CD4-positive, alpha-beta T cell treated with Interleukin-1 beta for 1 hour (primary cell): ENCODE results near the gene OGN.
"Not testable (repeated sequence)": the region's sequence is repeated elsewhere in the genome, so short reads cannot be mapped to it uniquely, and the experiment has no call there.

Experiments used
- DNase-seq, 2 donors: peaks; one replicate each; pipeline ENCODE4 v3.0.0-alpha.2; 2020 to 2022

OGN gene, protein sequence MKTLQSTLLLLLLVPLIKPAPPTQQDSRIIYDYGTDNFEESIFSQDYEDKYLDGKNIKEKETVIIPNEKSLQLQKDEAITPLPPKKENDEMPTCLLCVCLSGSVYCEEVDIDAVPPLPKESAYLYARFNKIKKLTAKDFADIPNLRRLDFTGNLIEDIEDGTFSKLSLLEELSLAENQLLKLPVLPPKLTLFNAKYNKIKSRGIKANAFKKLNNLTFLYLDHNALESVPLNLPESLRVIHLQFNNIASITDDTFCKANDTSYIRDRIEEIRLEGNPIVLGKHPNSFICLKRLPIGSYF

DNA sequence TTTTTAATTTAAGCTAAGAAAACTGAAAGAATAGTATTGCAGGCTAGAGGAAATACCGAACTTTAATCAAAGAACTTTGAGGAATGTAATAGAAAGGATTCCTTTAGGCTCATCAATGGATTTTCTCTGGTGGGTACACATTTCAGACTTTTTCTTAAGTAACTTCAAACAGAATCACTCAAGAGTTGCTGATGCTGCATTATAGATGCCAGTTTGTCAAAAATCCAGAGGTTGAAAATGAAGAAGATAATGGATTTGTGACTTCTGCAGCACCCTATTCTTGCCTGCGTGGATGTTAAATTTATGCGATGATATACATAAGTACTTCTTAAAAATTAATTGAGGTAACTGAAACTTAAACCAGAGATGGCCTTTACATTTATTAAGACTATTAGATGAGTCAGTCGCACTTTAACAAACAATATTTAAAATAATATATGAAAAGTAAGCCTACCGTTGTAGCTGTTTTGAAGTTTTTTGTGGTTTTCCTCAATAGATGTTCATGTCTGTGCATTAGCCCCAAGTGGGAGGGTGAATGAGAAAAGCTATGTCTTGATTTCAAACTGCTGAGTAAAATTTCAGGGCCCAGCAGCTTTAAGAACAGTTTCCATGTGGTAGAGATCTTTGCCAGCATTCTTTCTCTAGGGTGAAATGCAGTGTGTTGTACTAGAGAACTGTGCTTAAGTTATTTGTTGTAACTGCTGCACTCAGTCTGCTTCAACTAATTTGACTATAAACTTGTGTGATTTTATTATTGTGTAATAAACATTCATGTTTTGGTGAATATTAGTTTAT lies at the start of gene OGN:
Gene OGN, minus strand, starts transcription at position 537 of the 795 bp plus-strand sequence. CDS start 1,171 bp downstream, outside the sequence.
- DNase-seq, result no peak

DNA sequence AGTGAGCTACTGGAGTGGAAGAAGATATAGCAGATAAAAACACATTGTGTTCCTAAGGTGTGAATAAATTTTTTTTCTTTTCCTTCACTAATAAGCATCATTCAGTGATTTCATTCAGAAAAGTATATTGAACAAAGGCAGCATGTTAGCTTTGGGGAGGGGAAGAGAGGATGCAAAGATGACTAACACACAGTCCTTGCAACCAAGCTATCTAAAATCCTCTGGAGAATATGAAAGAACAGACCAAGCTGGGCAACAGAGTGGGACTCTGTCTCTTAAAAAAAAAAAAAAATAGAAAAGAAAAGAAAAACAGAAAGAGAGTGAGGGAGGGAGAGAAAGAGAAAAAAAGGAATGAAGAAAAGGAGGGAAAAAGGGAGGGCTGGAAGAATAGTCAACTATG lies 42.2 kb upstream of the OGN start:
- DNase-seq, result no peak

DNA sequence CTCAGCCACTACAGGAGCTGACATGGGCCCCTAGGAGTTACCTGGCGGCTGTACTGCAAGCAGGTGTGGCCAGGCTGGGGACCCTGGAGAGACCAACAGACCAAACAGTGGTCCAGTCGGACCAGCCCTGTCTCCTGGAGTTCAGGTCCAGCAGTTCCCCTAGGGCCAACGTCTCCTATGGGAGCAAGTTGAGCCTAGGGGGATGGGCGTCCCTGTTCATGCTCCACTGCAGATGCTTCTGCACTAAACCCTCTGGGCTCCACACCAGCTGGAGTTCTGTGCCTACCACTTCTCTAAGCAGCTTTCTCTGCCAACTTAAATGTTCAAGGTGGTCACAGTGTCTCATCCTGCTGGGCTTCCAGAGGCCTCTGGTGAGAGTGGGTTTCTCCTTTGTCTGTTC lies 40.5 kb upstream of the OGN start:
- DNase-seq, result no peak

DNA sequence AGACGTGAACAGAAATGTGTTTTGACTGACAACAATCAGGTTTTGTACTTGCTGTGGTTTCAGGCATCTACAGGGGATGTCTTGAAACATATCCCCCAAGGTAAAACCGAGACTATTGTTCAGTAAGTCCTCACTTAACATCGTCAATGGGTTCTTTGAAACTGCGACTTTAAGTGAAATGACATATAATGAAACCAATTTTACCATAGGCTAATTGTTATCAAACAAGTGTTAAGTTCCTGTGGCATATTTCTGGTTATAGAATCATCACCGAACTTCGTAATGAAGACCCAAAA lies 36.3 kb upstream of the OGN start:
- DNase-seq, result peak in 1 of 2 donors; percentile 26

DNA sequence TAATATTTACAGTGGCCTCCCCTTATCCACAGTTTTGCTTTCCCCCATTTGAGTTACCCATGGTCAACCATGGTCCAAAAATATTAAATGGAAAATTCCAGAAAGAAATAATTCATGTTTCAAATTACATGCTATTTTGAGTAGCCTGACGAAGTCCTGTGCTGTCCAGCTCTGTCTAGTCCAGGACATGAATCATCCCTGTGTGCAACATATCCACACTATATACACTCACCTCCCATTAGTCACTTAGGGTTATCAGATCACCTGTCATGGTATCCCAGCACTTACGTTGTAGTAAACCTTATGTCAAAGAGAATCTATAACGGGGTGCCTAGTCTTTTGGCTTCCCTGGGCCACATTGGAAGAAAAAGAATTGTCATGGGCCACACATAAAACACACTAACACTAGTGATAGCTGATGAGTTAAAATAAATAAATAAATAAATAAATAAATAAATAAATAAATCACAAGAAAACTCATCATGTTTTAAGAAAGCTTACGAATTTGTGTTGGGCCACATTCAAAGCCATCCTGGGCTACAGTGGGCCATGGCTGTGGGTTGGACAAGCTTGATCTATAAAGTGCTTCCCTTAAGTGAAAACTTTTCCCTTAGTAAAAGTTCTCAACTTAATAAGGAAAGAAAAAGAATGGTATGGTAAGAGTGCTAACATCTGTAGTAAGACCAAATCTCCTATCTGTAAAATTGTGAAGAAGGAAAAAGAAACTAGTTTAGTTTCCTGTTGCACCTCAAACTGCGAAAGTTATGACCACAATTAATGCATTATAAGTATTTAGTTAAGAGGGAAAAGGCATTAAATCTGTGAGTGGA lies 35.8 kb upstream of the OGN start:
- DNase-seq, result no peak

DNA sequence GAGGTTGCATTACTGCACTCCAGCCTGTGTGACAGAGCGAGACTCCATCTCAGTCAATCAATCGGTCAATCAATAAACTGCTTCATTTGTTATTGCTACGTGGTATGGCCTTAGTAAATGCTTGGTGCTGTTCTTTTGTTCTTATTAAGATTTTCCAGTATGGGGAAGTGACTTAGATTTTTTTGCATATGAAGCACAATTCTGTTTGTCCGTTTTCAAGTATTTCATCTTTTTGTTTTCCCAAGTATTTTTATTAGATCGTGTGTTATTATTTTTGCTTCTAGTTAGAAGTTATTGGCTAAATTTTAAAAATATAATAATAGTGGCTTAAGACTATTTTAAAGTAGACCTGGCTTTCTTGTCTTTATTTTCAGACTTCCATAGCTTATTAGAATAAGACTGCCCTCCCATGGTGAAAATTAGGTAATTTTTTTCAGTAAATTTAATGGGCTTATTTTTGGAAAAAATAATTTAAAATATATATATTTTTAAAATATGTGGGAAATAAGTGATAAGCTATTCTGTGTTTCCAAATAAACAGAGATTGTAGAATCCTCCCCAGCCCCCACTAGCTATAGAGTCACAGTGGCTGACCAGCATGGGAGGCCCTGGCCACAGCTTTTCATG lies 34.6 kb upstream of the OGN start:
- peak in 1 of 2 donors; percentile 10 for DNase-seq

DNA sequence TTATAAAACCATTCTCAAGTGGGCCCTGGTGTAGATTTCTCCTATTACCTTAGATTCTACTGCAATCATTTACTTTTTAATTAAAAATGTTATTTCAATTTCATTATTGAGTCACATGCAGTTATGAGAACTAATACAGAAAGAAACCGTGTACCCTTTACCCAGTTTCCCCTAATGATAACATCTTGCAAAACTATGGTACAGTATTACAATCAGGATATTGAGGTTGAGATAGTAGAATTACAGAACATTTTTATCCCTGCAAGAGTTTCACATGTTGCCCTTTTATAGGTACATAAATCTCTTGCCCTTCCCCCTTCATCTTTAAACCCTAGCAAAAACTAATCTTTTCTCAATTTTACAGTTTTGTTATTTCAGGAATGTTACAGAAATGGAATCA lies 30.9 kb upstream of the OGN start:
- no peak for DNase-seq

DNA sequence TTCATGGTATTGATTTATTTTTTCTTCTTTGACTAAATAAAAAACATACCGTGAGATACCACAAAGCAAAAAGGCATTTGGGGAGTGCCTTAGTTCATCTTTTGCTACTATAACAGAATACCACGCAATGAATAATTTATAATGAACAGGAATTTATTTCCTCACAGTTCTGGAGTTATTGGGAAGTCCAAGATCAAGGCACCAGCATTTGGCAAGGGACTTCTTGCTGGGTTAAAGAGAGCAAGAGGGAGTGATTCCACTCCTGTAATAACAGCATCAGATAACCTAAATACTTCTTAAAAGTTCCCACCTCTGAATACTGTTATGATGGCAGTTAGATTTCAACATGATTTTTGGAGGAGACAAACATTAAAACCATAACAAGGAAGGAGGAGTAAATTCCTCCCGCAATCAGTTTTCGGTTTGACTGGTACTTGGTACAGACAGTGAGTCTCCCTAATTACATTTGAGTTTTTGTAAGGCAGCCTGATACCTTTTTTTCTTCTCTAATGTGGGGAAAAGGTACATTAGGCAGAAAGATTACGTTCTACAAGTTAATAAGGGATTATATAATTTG lies 28.7 kb upstream of the OGN start:
- DNase-seq, result no peak

DNA sequence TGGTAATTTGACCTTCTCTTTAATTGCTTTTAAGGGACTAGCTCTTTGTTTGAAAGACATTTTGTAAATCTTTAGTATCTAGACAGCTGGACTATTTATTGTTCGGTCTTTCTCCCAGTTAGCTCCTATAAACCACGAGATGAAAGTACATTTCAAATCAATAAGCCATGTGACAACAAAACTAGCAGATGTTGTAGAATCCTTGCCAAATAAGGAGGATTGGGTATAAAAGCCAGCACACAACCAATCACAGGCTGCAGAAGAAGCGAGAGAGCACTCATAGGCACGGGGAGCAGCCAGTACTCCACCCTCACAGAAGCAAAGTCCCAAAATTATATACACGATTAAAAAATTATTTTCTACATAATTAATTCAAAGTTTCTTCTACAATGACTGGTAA lies 28.0 kb upstream of the OGN start:
- no peak for DNase-seq

DNA sequence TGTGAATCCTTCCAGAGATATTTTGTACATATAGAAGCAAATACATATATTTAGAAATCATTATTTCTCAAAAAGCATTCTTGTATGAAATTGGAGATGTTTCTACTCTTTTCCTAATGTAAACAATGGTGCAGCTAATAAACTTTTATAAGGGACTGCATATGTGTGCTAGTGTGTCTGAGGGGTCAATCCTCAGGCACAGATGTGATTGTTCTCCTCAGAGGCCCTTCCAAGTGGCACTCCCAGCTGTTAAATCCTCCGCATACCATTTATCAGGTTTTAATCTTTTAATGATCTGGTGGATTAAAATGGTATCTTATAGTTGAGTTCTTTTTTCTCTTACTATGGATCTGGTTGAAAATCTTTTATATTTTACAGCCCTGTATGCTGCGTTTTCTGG lies 25.5 kb upstream of the OGN start:
- DNase-seq, result no peak

DNA sequence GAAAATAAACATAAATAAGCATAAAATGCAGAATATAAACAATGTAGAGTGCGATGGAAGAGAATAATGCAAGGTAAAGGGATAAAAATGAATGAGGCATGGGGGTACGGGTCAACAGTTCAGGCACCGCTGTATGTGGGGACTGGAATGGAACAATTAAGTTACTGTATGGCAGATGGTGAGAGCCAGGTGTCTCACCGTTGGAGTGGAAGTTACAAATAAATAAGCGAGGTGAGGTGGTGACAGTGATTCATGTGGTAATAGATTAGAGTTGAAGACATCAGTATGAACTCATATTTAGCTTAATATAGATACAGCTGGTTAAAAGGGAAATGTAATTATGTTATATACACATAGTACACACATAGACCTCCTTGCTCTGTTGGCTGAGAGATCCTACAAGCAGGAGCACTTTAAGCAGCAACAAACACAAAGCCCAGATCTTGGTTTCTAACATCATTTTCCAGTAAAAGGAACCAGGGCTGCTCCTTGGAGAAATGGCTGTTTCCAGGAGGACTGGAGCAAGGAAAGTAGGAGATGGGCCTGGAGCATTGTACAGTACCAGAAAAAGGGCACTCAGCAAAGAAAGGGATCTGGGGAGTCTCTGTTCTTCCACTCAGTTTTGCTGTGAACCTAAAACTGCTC lies 22.2 kb upstream of the OGN start:
- DNase-seq, result no peak

DNA sequence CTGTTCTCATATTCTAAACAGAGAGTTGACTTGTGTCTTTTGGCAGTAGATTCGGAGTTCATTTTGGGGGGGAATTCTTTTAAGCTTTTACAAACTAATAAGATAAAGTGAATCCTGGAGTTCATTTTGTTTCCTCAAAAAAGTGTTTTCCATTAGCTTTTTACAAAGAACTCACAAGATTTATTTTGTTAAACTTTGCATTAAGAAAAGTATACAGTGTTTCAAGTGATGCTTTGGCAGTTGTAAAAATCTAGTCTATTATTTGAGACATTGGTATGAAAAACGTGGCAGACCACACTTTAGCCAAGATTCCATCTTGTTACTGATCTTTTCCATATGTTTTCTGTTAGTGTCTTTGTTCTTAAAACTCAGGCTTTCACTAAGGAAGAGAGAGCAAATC lies 21.1 kb upstream of the OGN start:
- DNase-seq, result no peak

DNA sequence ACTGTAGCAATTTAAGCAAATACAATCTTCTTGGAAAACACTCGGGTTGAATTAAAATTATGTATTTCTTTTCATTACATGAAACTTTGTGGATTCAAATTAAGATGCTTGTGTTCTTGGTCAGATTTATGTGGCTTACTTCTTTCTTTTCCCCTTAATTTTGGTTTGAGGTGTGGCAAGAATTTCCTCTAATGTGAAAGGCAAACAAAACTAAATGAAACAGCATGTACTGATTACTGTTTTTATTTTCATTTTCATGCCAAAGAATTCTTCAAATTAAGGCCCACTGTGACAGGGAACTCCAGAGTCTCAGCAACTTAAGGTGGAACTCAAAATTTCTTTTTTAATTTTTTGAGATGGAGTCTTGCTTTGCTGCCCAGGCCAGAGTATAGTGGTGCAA lies 20.0 kb upstream of the OGN start, which contains the start of gene OMD:
Gene OMD, minus strand, starts transcription at position 132 of the 400 bp plus-strand sequence. CDS start 6,913 bp downstream, outside the sequence.
- DNase-seq, result no peak

DNA sequence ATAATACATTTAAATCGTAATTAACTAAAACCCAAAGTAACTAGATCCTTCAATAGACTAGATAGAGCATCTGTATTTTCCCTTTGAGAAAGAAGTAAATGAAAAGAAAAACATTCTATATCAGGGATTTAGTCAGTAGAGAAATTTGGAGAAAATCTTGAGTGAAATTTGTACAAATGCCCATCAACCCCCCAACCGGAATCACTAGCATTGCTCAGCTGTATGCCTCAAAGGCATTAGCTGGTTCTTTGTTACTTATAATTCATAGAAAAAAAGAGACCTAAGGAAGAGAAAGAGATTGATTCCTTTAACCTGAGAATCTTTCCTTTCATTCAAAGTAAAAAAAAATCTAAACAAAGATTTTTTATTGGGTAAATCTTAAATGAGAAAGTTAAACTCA lies 19.2 kb upstream of the OGN start:
- DNase-seq, result no peak

DNA sequence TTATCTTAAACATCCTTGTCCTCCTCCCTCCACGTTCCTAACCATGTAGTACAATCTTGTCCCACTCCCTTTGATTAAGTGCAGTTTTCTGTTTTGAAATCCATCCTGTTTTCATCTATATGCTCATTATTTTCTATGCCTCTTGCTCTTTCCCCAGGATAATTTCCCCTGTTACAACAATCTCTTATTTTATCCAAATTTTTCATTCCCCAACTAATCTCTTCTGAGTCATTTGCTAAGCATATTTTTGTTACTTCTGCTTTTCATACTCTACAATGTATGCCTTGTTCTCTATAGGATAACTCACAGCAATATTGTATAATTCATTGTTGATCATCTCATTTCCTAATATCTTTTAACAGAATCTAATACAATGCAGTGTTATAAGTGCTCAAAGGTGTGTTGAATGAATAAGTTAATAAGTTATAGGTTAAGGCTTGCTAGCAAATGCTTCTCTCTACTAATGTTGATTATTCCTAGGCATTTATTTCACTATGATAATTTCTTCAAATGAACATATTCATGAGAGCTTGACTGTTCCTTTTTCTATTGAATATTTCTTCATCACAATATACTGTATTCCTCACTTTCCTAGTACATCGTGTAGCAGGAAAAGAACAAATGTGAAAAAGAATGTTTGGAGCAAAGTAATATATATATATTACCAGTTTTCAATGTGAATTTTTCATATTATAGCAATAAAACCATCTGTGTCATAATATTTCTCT lies 18.4 kb upstream of the OGN start:
- DNase-seq, result no peak

DNA sequence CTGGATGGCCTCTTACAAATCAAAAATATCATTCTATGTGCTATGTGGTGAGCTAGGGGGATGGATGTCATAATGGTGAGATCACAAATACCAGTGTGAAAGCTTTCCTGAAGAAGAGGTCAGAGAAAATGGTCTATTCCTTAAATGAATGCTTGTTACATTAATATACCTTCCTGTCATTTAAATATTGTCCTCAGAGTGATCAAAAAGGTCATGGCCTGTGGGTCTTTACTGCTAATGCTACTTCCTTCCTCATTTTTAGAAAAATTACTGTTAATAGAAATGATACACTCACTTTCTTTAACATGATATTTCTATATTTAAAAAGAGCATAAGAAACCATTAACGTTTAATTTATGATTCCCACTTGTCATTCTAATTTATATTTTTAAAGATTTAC lies 10.2 kb upstream of the OGN start:
- no peak for DNase-seq

DNA sequence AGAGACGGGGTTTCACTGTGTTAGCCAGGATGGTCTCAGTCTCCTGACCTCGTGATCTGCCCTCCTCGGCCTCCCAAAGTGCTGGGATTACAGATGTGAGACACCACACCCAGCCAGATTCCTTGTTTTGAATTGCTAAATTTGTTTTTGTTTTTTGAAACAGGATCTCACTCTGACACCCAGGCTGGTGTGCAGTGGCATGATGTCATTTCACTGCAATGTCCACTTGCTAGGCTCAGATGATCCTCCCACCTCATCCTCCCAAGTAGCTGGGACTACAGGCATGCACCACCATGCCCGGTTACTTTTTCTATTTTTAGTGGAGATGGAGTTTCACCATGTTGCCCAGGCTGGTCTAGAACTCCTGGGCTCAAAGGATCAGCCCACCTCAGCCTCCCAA lies 6.8 kb upstream of the OGN start:
- DNase-seq, result not testable (repeated sequence)

DNA sequence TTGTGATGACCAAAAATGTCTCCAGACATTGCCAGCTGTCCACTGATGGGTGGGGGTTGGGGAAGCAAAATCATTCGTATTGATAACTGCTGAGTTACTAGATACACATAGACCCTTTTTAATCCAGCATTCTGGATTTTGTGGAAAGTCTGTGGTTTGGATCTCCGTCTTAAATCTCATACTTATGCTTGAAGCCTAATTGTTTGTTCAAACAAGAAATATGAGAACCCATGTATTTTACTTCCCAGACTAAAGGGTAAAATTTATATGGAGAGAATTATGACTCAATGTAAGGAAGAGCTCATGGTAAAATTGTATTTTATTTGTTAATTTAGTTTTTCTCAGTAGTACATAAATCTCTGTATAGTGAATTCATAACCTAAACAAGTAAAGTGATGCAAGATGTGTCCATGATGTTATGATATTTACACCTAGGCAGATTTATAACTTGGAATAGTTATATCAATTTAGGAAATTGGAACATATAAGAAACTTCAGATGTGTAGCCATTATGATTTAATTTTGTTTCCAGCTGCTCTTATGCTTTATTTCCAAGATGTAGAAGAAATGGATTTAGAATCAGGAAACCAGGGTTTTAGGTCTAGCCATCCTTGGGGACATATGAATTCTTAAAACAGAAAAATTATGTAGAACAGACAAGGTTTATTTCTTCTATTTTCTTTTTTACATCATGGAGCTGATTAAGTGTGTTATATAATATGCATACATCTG lies 4.5 kb upstream of the OGN start:
- DNase-seq, result no peak

DNA sequence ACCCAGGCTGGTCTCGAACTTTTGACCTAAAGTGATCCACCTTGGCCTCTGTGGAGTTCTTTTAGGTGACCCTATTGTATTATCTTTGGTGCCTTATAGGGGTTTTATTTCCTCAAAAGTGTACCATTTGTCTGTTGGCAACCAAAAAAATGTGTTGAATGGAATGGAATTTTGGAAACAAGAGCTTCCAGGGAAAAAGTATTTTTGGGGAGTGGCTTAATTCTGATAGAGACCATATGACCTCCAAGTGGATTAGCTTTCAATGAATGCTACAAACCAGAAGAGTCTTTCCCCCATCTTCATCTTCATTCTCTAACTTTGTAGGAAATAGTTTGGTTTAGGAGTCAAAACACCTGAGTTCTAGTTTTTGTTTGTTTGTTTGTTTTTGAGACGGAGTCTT lies 3.4 kb upstream of the OGN start:
- DNase-seq, result no peak

DNA sequence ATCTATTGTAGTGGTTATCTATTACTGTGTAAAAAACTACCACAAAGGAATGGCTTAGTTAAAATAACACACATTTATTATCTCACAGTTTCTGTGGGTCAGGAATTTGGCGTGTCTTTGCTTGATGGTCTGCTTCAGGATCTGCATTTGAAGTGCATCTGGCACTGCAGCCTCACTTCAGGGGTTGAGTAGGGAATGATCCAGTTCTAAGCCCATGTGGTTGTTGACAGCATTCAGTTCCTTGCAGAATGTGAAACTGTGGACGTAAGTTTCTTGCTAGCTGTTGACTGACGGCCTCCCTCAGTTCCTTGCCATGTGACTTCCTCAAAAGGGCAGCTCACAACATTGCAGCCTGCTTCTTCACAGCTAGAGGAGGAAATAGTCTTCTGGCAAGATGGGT lies 2.1 kb upstream of the OGN start:
- peak; percentile 47 to 54 for DNase-seq

DNA sequence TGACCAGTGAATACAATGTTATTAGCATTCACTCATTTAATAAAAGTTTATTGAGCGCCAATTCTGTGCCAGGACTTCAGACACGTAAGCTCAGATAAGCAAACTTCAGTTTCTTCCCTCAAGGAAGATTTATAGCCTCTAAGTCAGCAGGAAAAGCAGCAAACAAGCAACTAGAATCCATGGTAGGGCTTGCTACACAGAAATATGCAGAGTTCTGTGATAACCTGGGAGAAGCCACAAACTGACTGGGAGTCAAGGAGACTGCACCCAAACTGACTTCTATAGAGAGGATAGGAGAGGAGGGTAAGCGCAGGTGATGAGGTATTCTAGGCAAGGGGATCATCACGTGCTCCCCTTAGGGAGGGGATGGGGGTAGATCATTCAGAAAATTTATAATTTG lies 1.4 kb upstream of the OGN start:
- DNase-seq, result no peak
